A549 (cell line): ENCODE results near the gene NPC1L1. TPM values are rescaled to one million over a fixed set of nuclear protein-coding genes. Genes with fewer than 3 reads are reported as not detected.
"Not testable (repeated sequence)": the region's sequence is repeated elsewhere in the genome, so short reads cannot be mapped to it uniquely, and the experiment has no call there.

Experiments used
- ATAC-seq, 2 experiments: fragments of 200-7000 bp in 1 of 2; fragments of >200 bp in 1 of 2; cut with Nextera tagmentation in 1 of 2; cut with Tn5 transposase in 1 of 2; 3 replicates each; pipeline versions ENCODE4 v1.8.0 to v1.9.1; 2018 to 2020; ENCODE audit warnings: mild to moderate bottlenecking in 1 of 2, moderate library complexity in 1 of 2
- CTCF ChIA-PET: fragments of 300-600 bp; sonication (Branson Sonifier 250); formaldehyde crosslinking; extraction: SDS; loops from one replicate; lab custom pipeline; 2021; ENCODE audit warnings: antibody characterized with exemption, inconsistent platforms; lab: Yijun Ruan, JAX
- POLR2A ChIA-PET: fragments of 350-600 bp; formaldehyde crosslinking; extraction: SDS; loops from one replicate; lab custom pipeline; 2021; ENCODE audit warnings: antibody characterized with exemption, inconsistent platforms; lab: Yijun Ruan, JAX
- DNase-seq, 2 experiments: peaks; one replicate each; pipeline versions ENCODE4 v3.0.0 to v3.0.0-alpha.2; 2011 to 2016; ENCODE audit warnings: low read depth in 1 of 2, low spot score in 1 of 2
- FAIRE-seq: peaks from 2 replicates; lab custom pipeline; 2011; peaks lifted over from hg19 to GRCh38; lab: Jason Lieb, UNC
- H3K27ac ChIP-seq, 2 experiments: fragments of >200 bp; sonication (Bioruptor Twin); formaldehyde crosslinking; 3 replicates each; pipeline ENCODE4 v1.5.1; 2016 to 2017
- H3K4me1 ChIP-seq: fragments of >200 bp; sonication (Bioruptor Twin); formaldehyde crosslinking; 3 replicates; pipeline ENCODE4 v1.6.1; 2016
- H3K4me2 ChIP-seq: fragments of >200 bp; sonication (Bioruptor Twin); formaldehyde crosslinking; 3 replicates; pipeline ENCODE4 v1.6.1; 2016
- H3K4me3 ChIP-seq: fragments of >200 bp; sonication (Bioruptor Twin); formaldehyde crosslinking; 3 replicates; pipeline ENCODE4 v1.5.1; 2016
- H3K9me3 ChIP-seq: fragments of >200 bp; sonication (Bioruptor Twin); formaldehyde crosslinking; 3 replicates; pipeline ENCODE4 v1.6.1; 2016
- ESRRA ChIP-seq: fragments of 150-350 bp; IDR thresholded peaks from 2 replicates; pipeline ENCODE4 v1.6.1; 2014; ENCODE audit warnings: mild to moderate bottlenecking, low read length, borderline replicate concordance
- FOSB ChIP-seq: fragments of 250-450 bp; sonication (Bioruptor Pico); IDR thresholded peaks from 2 replicates; pipeline ENCODE4 v1.5.0; 2020; ENCODE audit warnings: mild to moderate bottlenecking, moderate library complexity
- FOSL2 ChIP-seq, 2 experiments: fragments of 450-650 bp in 1 of 2; fragments of >200 bp in 1 of 2; sonication (Bioruptor Twin) in 1 of 2; formaldehyde crosslinking; IDR thresholded peaks; 2 replicates each; pipeline versions ENCODE4 v1.5.0 to v1.6.1; 2016 to 2020; ENCODE audit warnings: mild to moderate bottlenecking in 1 of 2, moderate library complexity in 1 of 2
- JUN ChIP-seq, 2 experiments: fragments of >200 bp; sonication (Bioruptor Twin); formaldehyde crosslinking; IDR thresholded peaks; 2 replicates in 1 of 2; 3 replicates in 1 of 2; pipeline ENCODE4 v1.6.1; 2016 to 2017
- KDM1A ChIP-seq: fragments of 200-600 bp; sonication (generic); IDR thresholded peaks from 2 replicates; pipeline ENCODE4 v1.6.1; 2016; ENCODE audit warnings: low read depth, mild to moderate bottlenecking
- PHF8 ChIP-seq: fragments of 200-600 bp; sonication (generic); IDR thresholded peaks from 2 replicates; pipeline ENCODE4 v1.6.1; 2016; ENCODE audit warnings: low read depth, mild to moderate bottlenecking, antibody characterized with exemption, moderate library complexity, borderline replicate concordance
- POLR2A ChIP-seq: IDR thresholded peaks from 2 replicates; pipeline ENCODE4 v1.6.1; 2012; ENCODE audit warnings: mild to moderate bottlenecking, low read length
- POLR2AphosphoS2 ChIP-seq: conservative IDR thresholded peaks from 2 replicates; pipeline ENCODE4 v1.6.1; 2012; ENCODE audit warnings: low read length, improper control_type of control experiment, inconsistent platforms
- SMC3 ChIP-seq: fragments of >200 bp; sonication (Bioruptor Twin); formaldehyde crosslinking; IDR thresholded peaks from 3 replicates; pipeline ENCODE4 v1.6.1; 2018; ENCODE audit warnings: inconsistent platforms
- TFCP2L1 ChIP-seq: fragments of 250-450 bp; sonication (Bioruptor Pico); IDR thresholded peaks from 2 replicates; pipeline ENCODE4 v1.5.0; 2021; ENCODE audit warnings: mild to moderate bottlenecking
- TP53 ChIP-seq: fragments of 250-450 bp; sonication (Bioruptor Pico); IDR thresholded peaks from 2 replicates; pipeline ENCODE4 v1.5.0; 2021; ENCODE audit warnings: mild to moderate bottlenecking, moderate library complexity
- ZFP36 ChIP-seq: fragments of 450-650 bp; IDR thresholded peaks from 2 replicates; pipeline ENCODE4 v1.6.1; 2014; ENCODE audit warnings: borderline replicate concordance; ENCODE audit not compliant: partially characterized antibody
- ZSCAN20 ChIP-seq: fragments of 250-450 bp; sonication (Bioruptor Pico); IDR thresholded peaks from 2 replicates; pipeline ENCODE4 v1.8.0; 2022; ENCODE audit warnings: mild to moderate bottlenecking, moderate library complexity
- WGBS: methylation state at CpG from one replicate; pipeline ENCODE4 v1.1.6; 2017; ENCODE audit errors: missing lambda C conversion rate; 5-methylcytosine and 5-hydroxymethylcytosine counted together
- polyA plus RNA-seq, 4 experiments: library from polyadenylated mRNA; depleted of rRNA in 3 of 4; stranded (reverse); fragments of >200 nt; fragmentation: RNase III in 1 of 4; extraction: RNeasy Plus Mini Kit Qiagen cat#74134 plus additional on column Dnase treatment in 1 of 4; gene quantifications; 2 replicates in 3 of 4; 3 replicates in 1 of 4; pipeline ENCODE4 v1.2.3, GENCODE V29; 2011 to 2017
- TF ChIP-seq, protein P1 (sequence below): IDR thresholded peaks from 2 replicates; pipeline ENCODE4 v1.6.1; 2012
- TF ChIP-seq, protein P2 (sequence below): fragments of 150-350 bp; IDR thresholded peaks from 2 replicates; pipeline ENCODE4 v1.6.1; 2014; ENCODE audit warnings: low read depth, mild to moderate bottlenecking, low read length
- TF ChIP-seq, protein P3 (sequence below): fragments of 450-650 bp; IDR thresholded peaks from 2 replicates; pipeline ENCODE4 v1.6.1; 2014; ENCODE audit warnings: antibody characterized with exemption
- TF ChIP-seq, protein P4 (sequence below): fragments of 200-600 bp; sonication (generic); IDR thresholded peaks from 2 replicates; pipeline ENCODE4 v1.6.1; 2016; ENCODE audit warnings: antibody characterized with exemption, mild to moderate bottlenecking, moderate library complexity
- TF ChIP-seq, protein P5 (sequence below): IDR thresholded peaks from 2 replicates; pipeline ENCODE4 v1.6.1; 2012

NPC1L1 gene
- polyA plus RNA-seq, 2 of the 4 experiments (the other 2 are of a cell fraction) = 0.04 to 0.06 TPM

- Histone ChIP-seq H3K4me2 (no peak overlapping the region), H3K27ac (no peak overlapping the region), H3K4me1 (peaks cover 25% of the 10 kb centered on the region), H3K4me3 (no peak overlapping the region), H3K9me3 (no peaks in the 10 kb centered on the region)
- ATAC-seq (no peak), FAIRE-seq (no peak), DNase-seq (no peak)
- ChIA-PET POLR2A (interaction anchor here (0.8 to 2.7 kb wide), 3 partner anchors 9 to 74 kb away, joined by 3 to 37 read pairs (median 8); partner anchors contain the start of genes DDX56 and NUDCD3), CTCF (interaction anchor here (0.8 to 4.8 kb wide), 30 partner anchors 9 to 571 kb away, joined by 3 to 55 read pairs (median 5); partner anchors contain the start of genes DDX56, NPC1L1, NUDCD3 and TMED4)
- TF ChIP-seq, protein P1, sequence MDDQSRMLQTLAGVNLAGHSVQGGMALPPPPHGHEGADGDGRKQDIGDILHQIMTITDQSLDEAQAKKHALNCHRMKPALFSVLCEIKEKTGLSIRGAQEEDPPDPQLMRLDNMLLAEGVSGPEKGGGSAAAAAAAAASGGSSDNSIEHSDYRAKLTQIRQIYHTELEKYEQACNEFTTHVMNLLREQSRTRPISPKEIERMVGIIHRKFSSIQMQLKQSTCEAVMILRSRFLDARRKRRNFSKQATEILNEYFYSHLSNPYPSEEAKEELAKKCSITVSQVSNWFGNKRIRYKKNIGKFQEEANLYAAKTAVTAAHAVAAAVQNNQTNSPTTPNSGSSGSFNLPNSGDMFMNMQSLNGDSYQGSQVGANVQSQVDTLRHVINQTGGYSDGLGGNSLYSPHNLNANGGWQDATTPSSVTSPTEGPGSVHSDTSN = no peak
- TF ChIP-seq, protein P2, sequence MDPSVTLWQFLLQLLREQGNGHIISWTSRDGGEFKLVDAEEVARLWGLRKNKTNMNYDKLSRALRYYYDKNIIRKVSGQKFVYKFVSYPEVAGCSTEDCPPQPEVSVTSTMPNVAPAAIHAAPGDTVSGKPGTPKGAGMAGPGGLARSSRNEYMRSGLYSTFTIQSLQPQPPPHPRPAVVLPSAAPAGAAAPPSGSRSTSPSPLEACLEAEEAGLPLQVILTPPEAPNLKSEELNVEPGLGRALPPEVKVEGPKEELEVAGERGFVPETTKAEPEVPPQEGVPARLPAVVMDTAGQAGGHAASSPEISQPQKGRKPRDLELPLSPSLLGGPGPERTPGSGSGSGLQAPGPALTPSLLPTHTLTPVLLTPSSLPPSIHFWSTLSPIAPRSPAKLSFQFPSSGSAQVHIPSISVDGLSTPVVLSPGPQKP = no peak
- TF ChIP-seq, protein P3, sequence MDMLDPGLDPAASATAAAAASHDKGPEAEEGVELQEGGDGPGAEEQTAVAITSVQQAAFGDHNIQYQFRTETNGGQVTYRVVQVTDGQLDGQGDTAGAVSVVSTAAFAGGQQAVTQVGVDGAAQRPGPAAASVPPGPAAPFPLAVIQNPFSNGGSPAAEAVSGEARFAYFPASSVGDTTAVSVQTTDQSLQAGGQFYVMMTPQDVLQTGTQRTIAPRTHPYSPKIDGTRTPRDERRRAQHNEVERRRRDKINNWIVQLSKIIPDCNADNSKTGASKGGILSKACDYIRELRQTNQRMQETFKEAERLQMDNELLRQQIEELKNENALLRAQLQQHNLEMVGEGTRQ = no peak
- TF ChIP-seq SMC3 (no peak), POLR2AphosphoS2 (no peak), FOSB (CRISPR knock-in tag) (no peak), PHF8 (no peak), KDM1A (no peak), FOSL2 (IDR thresholded peaks at IDR 0.05) (no peak), FOSL2 (CRISPR knock-in tag; IDR thresholded peaks at IDR 0.05) (no peak)
- WGBS = 100% methylated on average over 2 of the region's 2 CpGs
Observed at GRCh38 chr7:44564606-44565005, 23.5 kb upstream of the NPC1L1 start.

DNA sequence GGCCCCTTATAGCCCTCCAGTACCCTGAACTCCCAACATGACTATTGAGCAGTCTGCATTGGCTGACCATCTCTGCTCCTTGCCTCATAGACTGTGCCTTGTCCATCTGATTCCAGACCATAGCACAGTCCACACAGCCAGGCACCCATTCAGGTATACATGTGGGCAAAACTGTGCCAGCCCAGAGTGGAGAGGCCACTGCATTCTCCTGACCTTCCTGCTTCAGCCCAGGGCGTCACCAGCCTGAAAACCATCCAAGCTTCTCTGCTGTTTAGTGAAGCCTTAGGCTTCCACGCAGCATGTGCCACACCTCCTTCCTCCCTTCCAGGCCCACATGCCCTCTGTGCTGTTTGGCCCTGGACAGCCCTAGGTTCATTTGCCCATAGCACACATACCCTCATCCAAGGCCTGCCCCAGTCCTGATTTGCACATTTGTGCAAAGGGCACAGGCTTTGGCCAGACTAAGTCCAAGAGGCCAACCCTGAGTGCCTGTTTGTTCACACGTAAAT, 22.1 kb upstream of the NPC1L1 start:
- Histone ChIP-seq H3K9me3 (no peaks in the 10 kb centered on the region), H3K4me3 (no peak overlapping the region), H3K4me2 (no peak overlapping the region; the same call in 2 of the 3 replicates), H3K27ac (peak overlapping the region; percentile 42 to 85; a peak in 4 of 6 replicates), H3K4me1 (peaks cover 25% of the 10 kb centered on the region)
- POLR2A ChIA-PET = interaction anchor here (1.5 kb wide), 1 partner anchor 73 kb away, joined by 3 read pairs; the partner anchor contains the start of gene NUDCD3
- CTCF ChIA-PET = interaction anchor here (3.8 to 4.8 kb wide), 2 partner anchors 14 to 20 kb away, joined by 20 to 30 read pairs; partner anchors contain the start of gene NPC1L1
- 96% methylated on average over 3 of the region's 3 CpGs for WGBS
- FAIRE-seq (no peak), ATAC-seq (peak in 1 of 2 experiments; percentile 2; a peak in 1 of 6 replicates)
- TF ChIP-seq ZSCAN20 (CRISPR knock-in tag) (no peak), KDM1A (no peak), ZFP36 (no peak), ESRRA (no peak), TP53 (CRISPR knock-in tag) (no peak), JUN (IDR thresholded peaks at IDR 0.05) (peak in 1 of 2 experiments; percentile 27; a peak in 1 of 5 replicates), POLR2A (no peak), TFCP2L1 (CRISPR knock-in tag) (0 out of 2 replicates have a peak, but pooled peaks have one; percentile 12)
- TF ChIP-seq, protein P4, sequence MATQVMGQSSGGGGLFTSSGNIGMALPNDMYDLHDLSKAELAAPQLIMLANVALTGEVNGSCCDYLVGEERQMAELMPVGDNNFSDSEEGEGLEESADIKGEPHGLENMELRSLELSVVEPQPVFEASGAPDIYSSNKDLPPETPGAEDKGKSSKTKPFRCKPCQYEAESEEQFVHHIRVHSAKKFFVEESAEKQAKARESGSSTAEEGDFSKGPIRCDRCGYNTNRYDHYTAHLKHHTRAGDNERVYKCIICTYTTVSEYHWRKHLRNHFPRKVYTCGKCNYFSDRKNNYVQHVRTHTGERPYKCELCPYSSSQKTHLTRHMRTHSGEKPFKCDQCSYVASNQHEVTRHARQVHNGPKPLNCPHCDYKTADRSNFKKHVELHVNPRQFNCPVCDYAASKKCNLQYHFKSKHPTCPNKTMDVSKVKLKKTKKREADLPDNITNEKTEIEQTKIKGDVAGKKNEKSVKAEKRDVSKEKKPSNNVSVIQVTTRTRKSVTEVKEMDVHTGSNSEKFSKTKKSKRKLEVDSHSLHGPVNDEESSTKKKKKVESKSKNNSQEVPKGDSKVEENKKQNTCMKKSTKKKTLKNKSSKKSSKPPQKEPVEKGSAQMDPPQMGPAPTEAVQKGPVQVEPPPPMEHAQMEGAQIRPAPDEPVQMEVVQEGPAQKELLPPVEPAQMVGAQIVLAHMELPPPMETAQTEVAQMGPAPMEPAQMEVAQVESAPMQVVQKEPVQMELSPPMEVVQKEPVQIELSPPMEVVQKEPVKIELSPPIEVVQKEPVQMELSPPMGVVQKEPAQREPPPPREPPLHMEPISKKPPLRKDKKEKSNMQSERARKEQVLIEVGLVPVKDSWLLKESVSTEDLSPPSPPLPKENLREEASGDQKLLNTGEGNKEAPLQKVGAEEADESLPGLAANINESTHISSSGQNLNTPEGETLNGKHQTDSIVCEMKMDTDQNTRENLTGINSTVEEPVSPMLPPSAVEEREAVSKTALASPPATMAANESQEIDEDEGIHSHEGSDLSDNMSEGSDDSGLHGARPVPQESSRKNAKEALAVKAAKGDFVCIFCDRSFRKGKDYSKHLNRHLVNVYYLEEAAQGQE = no peak
- TF ChIP-seq, protein P5, sequence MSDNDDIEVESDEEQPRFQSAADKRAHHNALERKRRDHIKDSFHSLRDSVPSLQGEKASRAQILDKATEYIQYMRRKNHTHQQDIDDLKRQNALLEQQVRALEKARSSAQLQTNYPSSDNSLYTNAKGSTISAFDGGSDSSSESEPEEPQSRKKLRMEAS = no peak
- TF ChIP-seq, all 56 proteins: peak for 2
- DNase-seq = no peak

- DNase-seq, H3K4me3 ChIP-seq, FAIRE-seq, H3K9me3 ChIP-seq, ATAC-seq: not testable (repeated sequence)
- Histone ChIP-seq H3K27ac (peak overlapping the region; percentile 66 to 85), H3K4me1 (peaks cover 25% of the 10 kb centered on the region), H3K4me2 (peak overlapping the region; percentile 54)
- POLR2A ChIA-PET = interaction anchor here (1.5 kb wide), 1 partner anchor 72 kb away, joined by 3 read pairs; the partner anchor contains the start of gene NUDCD3
- CTCF ChIA-PET = interaction anchor here (0.6 to 1.0 kb wide), 2 partner anchors 321 to 433 kb away, joined by 3 read pairs; no protein-coding TSS in a partner anchor
- WGBS = 64% methylated on average over 8 of the region's 8 CpGs
Observed at GRCh38 chr7:44562622-44562962, 21.5 kb upstream of the NPC1L1 start.
